NB4 (cell line): ENCODE measurements around the gene NRTN.

Source experiments
- DNase-seq: peaks from one replicate; pipeline ENCODE4 v3.0.0; 2010; ENCODE audit warnings: low read depth
- H3K4me3 ChIP-seq: one replicate; pipeline ENCODE4 v1.5.1; 2011; ENCODE audit warnings: mild to moderate bottlenecking, low read depth, low read length, moderate library complexity
- MYC ChIP-seq: IDR thresholded peaks from 2 replicates; pipeline ENCODE4 v1.6.1; 2011; ENCODE audit warnings: low read depth, low read length
- POLR2A ChIP-seq: IDR thresholded peaks from 2 replicates; pipeline ENCODE4 v1.6.1; 2011; ENCODE audit warnings: mild to moderate bottlenecking; ENCODE audit not compliant: insufficient read length; ENCODE audit errors: extremely low read depth
- TF ChIP-seq, protein P1 (sequence below): IDR thresholded peaks from 2 replicates; pipeline ENCODE4 v1.6.1; 2011; ENCODE audit warnings: low read depth, low read length
- TF ChIP-seq, protein P2 (sequence below): IDR thresholded peaks from one replicate; pipeline ENCODE4 v1.5.1; 2012; ENCODE audit warnings: low read depth, low read length

Gene NRTN

DNA sequence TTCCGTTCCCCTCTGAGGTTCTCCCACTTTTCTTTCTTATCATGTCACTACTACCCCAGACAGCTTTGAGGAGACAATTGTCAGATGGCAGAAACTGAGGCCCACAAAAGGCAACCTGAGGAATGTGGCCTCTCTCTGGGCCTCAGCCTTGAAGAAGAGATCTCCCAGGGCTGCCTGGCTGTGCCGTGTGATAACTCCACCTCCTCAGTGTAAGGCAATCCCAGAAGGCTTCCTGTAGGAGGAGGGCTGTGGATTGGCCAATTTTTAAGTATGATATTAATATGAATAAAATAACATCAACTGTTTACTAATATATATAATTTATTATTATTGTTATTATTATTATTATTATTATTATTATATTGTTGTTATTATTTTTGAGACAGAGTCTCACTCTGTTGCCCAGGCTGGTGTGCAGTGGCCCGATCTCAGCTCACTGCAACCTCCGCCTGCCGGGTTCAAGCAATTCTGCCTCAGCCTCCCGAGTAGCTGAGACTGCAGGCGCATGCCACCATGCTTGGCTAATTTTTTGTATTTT is 9.4 kb upstream of the NRTN start:
- TF ChIP-seq, protein P1, sequence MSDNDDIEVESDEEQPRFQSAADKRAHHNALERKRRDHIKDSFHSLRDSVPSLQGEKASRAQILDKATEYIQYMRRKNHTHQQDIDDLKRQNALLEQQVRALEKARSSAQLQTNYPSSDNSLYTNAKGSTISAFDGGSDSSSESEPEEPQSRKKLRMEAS: no peak
- TF ChIP-seq POLR2A: no peak
- TF ChIP-seq, protein P2, sequence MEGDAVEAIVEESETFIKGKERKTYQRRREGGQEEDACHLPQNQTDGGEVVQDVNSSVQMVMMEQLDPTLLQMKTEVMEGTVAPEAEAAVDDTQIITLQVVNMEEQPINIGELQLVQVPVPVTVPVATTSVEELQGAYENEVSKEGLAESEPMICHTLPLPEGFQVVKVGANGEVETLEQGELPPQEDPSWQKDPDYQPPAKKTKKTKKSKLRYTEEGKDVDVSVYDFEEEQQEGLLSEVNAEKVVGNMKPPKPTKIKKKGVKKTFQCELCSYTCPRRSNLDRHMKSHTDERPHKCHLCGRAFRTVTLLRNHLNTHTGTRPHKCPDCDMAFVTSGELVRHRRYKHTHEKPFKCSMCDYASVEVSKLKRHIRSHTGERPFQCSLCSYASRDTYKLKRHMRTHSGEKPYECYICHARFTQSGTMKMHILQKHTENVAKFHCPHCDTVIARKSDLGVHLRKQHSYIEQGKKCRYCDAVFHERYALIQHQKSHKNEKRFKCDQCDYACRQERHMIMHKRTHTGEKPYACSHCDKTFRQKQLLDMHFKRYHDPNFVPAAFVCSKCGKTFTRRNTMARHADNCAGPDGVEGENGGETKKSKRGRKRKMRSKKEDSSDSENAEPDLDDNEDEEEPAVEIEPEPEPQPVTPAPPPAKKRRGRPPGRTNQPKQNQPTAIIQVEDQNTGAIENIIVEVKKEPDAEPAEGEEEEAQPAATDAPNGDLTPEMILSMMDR: no peak
- TF ChIP-seq MYC: no peak
- no peak for DNase-seq
- H3K4me3 ChIP-seq: no peak overlapping the region

DNA sequence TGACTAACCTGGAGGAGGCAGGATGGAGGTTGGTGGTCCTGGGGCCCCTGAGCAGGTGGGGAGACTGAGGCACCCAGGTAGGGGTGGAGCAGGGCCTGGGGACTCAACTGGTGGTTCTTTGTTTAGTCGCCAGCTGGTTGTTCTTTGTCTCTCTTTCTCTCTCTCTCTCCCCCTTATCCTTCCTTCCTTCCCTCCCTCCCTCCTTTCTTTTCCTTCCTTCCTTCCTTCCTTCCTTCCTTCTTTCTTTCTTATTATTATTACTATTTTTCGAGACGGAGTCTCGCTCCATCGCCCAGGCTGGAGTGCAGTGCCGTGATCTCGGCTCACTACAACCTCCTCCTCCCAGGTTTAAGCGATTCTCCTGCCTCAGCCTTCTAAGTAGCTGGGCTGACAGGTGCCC is 6.6 kb upstream of the NRTN start:
- H3K4me3 ChIP-seq: no peak overlapping the region
- TF ChIP-seq POLR2A: no peak
- TF ChIP-seq, protein P1: no peak
- no peak for TF ChIP-seq MYC
- TF ChIP-seq, protein P2: no peak

DNA sequence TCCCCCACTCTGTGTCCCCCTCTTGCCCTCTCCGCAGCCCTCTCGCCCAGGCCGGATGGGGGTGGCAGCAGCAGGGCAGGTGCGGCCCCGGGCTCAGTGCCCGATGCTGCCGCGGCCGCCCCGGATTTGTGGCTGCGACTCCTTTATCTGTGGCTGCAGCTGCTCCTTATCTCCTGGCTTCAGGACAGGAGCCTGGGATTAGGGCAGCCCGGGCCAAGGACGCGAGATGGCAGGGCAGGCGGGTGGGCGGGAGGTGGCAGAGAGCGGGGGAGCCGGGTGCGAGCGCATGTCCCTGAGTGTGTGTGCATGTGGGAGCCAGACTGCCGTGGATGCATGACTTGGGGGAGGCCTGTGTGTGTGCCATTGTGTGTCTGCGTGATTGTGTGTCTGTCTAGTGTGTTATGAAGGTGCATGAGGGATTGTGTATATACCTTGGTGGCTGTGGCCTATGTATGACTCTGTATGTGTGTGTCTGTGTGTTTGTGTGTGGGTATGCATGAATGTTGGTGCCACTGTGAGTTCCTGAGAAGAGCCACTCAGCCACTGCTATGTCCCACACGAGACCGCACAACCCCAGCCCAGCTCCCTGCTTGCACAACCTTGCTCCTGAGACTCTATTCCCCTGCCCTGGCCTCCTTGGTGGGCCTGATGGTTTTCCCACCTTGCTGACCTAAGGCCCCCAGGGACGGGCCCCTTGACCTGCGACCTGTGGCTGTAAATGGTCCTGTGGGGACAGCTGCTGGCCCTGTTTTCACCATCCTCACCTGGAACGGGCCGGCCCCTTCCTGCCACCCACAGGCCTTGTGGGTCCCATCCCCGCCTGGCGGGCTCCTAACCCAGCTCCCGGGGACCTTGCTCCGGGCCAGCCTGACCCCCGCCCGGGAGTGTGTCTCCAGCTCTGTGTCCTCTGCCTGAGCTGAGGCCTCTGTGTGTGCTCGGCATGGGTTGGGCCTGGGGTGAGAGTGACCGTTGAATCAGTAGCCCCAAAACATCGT is 5.3 kb upstream of the NRTN start:
- H3K4me3 ChIP-seq: no peak overlapping the region
- no peak for DNase-seq
- TF ChIP-seq MYC (no peak), POLR2A (no peak)
- TF ChIP-seq, protein P1: no peak
- TF ChIP-seq, protein P2: no peak

More for the DNA sequence above, 6.6 kb upstream of the NRTN start:
- DNase-seq: no peak

DNA sequence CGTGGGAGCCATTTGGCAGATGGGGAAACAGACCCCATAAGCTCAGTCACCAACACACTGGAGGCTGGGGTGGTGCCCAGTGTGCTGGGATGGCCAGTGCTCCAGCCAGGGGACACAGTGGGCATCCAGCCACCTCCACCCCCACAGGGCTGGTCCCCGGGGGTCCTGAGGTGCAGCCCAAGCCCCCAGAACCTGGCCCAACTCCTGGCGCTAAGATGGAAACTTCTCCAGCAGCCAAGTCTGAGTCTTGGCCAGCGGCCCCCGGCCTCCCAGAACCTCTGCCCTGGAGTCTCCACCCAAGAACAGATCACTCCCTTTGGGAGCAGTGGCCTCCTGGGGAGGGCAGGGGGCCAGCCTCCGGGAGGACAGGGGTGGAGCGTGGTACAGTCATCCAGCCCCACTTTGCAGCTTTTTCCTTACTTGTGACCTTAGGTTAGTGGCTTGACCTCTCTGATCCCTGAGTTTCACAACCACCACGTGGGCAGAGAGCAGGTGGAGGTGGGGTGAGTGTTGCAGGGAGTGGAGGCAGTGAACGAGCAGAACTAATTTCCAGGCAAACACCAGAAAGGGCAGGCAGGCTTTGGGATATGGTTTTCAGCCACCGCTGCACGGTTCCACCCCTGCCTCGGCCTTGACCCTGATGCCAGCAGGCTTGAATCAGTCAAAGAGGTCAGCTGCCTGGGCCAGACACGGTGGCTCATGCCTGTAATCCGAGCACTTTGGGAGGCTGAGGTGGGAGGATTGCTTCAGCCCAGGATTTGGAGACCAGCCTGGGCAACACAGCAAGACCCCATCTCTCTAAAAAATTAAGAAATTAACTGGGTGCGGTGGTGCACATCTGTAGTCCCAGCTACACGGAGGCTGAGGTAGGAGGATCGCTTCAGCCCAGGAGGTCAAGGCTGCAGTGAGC is 4.3 kb upstream of the NRTN start:
- TF ChIP-seq, protein P1: no peak
- no peak for TF ChIP-seq MYC
- TF ChIP-seq, protein P2: no peak
- DNase-seq: no peak
- no peak overlapping the region for H3K4me3 ChIP-seq

DNA sequence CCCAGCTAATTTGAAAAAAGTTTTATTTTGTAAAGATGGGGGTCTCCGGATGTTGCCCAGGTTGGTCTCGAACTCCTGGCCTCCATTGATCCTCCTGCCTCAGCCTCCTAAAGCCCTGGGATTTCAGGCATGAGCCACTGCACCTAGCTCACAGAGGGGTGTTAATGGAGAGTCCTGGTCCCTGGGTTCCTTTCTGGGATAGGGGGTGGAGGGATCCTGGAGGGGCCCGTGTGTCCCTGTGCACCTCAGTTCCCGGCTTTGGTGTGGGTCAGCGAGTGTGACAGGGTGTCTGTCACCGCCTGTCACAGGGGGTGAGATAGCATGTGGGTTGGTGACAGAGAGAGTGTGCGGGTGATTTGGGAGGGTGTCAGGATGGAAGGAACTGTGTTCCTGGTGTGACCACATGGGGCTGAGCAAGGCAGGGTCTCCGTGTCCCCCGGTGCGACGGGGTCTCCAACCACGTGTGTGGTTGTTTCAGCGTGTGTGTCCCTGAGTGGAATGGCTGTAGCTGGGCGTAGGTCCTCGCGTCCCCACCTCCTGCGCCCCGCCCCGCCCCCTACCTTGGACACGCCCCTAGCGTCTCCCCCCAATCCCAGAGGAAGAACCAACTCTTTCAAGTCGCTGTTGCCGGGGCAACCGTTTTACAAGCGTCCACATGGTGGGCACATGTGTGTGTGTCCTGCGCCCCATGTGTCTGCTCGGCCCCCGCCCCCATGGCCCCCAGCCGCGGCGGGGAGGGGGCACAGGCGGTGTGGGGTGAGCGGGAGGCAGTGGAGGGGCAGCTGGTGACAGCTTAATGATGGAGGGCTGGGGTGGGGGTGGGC is 2.9 kb upstream of the NRTN start:
- TF ChIP-seq, protein P2: no peak
- no peak for TF ChIP-seq POLR2A
- no peak for TF ChIP-seq MYC
- TF ChIP-seq, protein P1: no peak
- no peak overlapping the region for H3K4me3 ChIP-seq
- no peak for DNase-seq
